Muscle layer of duodenum (tissue), 2 donors: ENCODE measurements around the gene SRL.
"Not testable (repeated sequence)": the region's sequence is repeated elsewhere in the genome, so short reads cannot be mapped to it uniquely, and the experiment has no call there.

Experiments used
- H3K27ac ChIP-seq: one replicate; pipeline ENCODE4 v1.7.0; 2013; ENCODE audit warnings: mild to moderate bottlenecking, low read length
- H3K27me3 ChIP-seq: one replicate; pipeline ENCODE4 v1.7.0; 2013; ENCODE audit warnings: low read depth, mild to moderate bottlenecking, control low read depth, low read length
- H3K36me3 ChIP-seq, 2 donors: one replicate each; pipeline ENCODE4 v1.7.0; 2013; ENCODE audit warnings: low read length in 2 of 2, control low read depth in 1 of 2, mild to moderate bottlenecking in 1 of 2; ENCODE audit not compliant: insufficient read depth in 2 of 2, control insufficient read depth in 1 of 2
- H3K4me1 ChIP-seq, 2 donors: one replicate each; pipeline ENCODE4 v1.7.0; 2013; ENCODE audit warnings: low read length in 2 of 2, mild to moderate bottlenecking in 2 of 2, control low read depth in 1 of 2, moderate library complexity in 1 of 2; ENCODE audit not compliant: insufficient read depth in 2 of 2, control insufficient read depth in 1 of 2
- H3K4me3 ChIP-seq, 2 donors: one replicate each; pipeline ENCODE4 v1.7.0; 2013; ENCODE audit warnings: low read length in 2 of 2, low read depth in 1 of 2, mild to moderate bottlenecking in 1 of 2
- H3K9me3 ChIP-seq, 2 donors: one replicate each; pipeline ENCODE4 v1.7.0; 2013; ENCODE audit warnings: low read length in 2 of 2, control low read depth in 1 of 2, mild to moderate bottlenecking in 1 of 2; ENCODE audit not compliant: control insufficient read depth in 1 of 2
- donor health status: healthy.

The SRL gene

DNA sequence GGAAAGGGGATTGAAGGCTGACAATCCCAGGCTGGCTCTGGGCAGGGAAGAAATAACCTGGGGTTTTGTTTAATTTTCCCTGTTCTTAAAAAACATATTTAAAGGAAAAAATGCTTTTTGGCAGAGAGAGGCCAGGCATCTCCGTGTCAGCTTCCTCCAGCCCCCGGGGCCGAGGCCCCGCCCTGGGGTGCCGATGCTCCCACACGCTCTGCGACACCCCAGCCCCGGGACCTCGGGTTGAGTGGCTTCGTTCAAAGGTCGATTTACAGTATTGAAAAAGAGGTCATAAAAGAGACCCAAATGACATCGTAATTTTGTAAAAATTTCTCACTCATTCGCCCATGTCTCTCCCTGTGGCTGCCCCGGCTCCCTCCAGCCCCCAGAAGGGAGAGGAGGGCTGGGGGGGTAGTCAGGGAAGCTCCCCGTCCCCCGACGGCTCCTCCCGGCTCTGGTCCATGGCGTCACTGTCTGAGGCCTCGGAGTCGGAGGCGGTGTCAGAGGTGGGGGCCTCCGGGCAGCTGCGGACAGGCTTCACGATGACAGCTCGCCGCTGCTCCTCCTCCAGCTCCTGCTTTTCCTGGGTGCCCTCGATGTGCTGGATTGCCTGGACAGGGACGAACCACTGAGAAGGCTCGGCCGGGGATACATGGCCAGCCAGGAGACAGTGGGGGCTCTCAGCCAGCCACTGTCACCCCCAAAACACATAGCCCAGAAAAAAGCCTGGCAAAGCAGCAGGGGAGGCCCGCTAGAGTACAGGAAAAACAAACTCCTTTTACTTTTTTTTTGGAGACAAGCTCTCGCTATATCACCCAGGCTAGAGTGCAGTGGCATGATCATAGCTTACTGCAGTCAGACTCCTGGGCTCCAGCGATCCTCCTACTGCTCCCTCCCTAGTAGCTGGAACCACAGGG lies 16.0 kb upstream of the SRL start:
- no peak overlapping the region for H3K27ac ChIP-seq
- no peak overlapping the region for H3K4me3 ChIP-seq
- peaks cover 0 to 3% of the 10 kb centered on the region in 2 donors for H3K4me1 ChIP-seq

DNA sequence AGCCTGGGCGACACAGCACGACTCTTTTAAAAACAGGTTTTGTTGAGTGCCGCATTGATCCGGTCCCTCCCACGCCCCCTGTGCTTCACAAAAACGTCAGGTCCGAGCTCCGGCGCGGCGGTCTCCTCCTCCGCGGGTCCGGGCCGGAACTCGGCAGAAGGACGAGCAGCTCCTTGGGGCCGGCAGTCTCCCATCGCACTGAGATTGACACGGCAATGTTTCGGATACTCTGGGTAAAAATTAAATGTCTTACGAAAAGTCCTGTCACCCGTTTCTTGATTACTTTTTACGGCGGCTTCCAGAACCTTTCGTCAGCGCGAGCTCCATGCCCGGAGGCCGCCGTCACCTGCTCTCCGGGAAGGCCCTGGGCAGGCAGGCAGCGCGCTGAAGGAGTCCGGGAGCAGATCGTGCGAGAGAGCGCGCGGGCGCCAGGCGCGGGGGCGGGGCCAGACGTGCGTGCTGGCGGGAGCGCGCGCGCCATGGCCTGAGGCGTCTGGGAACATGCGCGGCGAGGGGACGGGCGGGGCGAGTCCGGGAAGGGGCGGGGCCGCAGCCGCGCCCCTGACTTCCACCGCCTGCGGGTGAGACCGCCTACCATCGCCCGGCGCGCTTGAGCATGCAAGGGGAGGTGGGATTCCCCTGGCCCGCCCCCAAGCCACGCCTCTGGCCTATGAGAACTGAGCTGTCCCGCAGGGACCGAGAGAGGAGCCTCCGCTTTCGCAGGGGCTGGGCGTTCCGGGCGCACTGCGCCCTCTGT lies 11.7 kb upstream of the SRL start:
- H3K9me3 ChIP-seq = no peaks in the 10 kb centered on the region
- H3K27me3 ChIP-seq = no peaks in the 10 kb centered on the region
- no peaks in the 10 kb centered on the region for H3K4me1 ChIP-seq
- H3K27ac ChIP-seq = peak overlapping the region; percentile 88
- peak overlapping the region; percentile 62 to 63 for H3K4me3 ChIP-seq
- H3K36me3 ChIP-seq = no peaks in the 10 kb centered on the region

More for the DNA sequence above, 16.0 kb upstream of the SRL start:
- Histone ChIP-seq H3K9me3 (no peaks in the 10 kb centered on the region), H3K27me3 (no peaks in the 10 kb centered on the region), H3K36me3 (peaks cover 0 to 11% of the 10 kb centered on the region in 2 donors)

DNA sequence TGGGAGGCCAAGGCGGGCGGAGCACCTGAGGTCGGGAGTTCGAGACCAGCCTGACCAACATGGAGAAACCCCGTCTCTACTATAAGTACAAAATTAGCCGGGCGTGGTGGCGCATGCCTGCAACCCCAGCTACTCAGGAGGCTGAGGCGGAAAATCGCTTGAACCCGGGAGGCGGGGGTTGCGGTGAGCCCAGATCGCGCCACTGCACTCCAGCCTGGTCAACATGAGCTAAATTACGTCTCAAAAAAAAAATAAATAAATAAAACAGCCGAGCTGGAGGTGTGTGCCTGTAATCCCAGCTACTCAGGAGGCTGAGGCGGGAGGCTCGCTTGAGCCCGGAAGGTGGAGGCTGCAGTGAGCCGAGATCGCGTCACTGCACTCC lies 11.1 kb upstream of the SRL start:
- not testable (repeated sequence) for H3K27me3 ChIP-seq, H3K36me3 ChIP-seq, H3K9me3 ChIP-seq, H3K4me1 ChIP-seq
- Histone ChIP-seq H3K27ac (peak overlapping the region; percentile 88), H3K4me3 (peak overlapping the region; percentile 62 to 63)

DNA sequence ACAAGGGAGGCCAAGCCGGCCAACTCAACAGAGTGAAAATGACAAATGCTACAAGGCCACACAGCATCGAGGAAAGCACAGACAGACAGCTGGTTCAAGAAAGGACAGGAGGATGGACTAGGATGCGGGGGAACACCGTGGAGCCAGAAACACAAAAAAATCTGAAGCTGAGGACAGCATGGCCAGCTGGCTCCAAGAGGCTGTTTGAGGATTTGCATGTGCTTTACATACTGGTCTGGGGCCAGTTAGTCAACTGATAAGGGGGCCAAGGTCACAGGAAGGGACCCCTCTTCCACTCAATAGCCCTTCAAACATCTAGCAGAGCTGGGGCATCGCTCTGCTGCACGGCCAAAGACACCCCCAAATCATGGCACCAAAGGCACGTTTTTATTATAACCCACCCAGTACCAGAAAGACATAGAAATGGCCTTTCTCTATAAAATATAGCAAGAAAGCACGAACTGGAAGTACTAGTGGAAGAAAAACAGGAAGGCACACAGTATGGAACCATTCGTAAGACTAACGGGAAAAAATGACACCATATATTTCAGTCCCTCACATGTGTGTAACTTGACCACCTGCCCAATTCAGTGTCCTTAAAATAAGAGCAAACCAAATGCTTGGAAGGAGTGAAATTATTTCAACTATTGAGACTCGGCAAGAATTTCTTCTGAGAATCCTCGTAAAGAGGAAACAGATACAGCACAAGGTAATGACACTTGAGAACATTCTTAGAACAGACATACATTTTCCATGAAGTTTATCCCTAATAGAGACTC lies 7.8 kb upstream of the SRL start:
- H3K4me3 ChIP-seq = no peak overlapping the region
- no peaks in the 10 kb centered on the region for H3K9me3 ChIP-seq
- H3K36me3 ChIP-seq = no peaks in the 10 kb centered on the region
- H3K4me1 ChIP-seq = no peaks in the 10 kb centered on the region
- no peaks in the 10 kb centered on the region for H3K27me3 ChIP-seq
- no peak overlapping the region for H3K27ac ChIP-seq

DNA sequence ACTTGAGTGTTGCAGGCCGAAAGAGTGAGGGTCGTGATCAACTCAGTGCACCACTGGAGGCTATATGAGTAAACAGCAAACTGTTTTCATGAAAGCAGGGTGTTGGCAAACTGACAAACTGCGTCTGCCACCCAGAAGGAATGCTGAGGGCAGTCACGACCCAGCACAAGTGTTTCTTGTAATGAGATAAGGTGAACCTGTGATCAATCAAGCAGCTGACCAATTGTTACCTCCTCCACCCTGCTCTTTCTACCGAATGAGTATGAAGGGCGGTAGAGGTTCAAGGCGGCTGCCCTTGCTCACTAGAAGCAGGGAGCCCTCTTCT lies 5.5 kb upstream of the SRL start:
- Histone ChIP-seq H3K4me3 (no peak overlapping the region), H3K27ac (no peak overlapping the region), H3K36me3 (no peaks in the 10 kb centered on the region), H3K27me3 (no peaks in the 10 kb centered on the region), H3K9me3 (no peaks in the 10 kb centered on the region), H3K4me1 (no peaks in the 10 kb centered on the region)

DNA sequence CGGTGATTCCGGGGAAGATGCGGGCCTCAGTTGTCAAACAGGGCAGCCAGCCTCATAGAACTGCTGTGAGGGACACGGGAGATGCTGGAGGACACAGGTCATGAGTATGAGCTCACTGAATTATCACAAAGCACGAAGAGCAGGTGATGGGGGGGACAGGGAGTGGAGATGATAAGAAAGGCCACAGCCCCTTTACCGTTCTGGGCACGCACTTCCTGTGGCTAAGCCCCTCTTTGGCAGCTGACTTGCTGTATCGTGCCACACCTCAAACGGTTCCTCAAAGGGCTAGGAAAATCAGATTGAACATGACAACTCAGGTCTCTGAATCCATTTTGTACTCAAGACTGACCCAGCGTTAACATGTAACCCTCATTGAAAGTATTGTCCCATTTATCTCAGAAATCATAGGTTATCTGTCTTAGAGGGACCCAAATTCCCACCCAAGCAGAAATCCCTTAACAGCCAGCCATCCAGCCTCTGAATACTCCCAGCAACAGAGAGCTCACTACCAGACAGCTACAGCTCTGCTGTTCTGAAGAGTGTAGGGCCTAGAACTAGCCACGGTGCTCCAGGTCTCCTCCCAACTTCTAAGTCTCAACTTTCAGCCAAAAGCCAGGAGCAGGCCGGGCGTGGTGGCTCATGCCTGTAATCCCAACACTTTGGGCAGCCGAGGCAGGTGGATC lies 5.0 kb upstream of the SRL start:
- Histone ChIP-seq H3K4me3 (no peak overlapping the region), H3K4me1 (no peaks in the 10 kb centered on the region), H3K27ac (no peak overlapping the region), H3K36me3 (no peaks in the 10 kb centered on the region), H3K27me3 (no peaks in the 10 kb centered on the region), H3K9me3 (no peaks in the 10 kb centered on the region)

DNA sequence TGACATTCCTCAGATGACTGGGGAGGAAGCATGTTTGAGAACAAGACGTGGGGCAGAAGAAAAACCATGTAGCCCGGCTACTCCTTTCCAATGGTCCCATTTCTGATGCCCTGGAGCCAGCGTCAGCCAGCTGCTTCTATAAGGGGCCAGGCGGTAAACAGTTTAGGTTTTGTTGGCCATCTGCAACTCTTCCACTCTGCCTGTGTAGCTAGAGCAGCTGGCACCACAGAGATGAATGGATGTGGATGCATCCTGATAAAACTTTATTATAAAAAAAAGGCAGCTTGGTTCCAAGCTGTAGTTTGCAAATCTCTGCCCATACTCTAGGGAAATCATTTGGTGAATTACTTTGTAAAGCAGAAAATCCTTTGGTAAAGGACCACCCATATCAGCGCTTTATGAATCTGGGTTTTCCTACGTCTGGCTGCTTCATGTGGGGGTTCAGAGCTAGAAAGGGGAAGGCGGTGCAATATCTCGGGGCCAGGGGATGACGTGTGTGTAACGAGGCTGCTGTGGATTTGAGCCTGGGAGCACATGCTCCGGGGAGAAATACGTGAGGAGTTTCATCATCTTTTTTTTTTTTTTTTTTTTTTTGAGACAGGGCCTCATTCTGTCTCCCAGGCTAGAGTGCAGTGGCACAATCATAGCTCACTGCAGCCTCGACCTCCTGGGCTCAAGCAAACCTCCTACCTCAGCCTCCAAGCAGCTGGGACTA lies 3.4 kb upstream of the SRL start:
- Histone ChIP-seq H3K4me1 (no peaks in the 10 kb centered on the region), H3K4me3 (no peak overlapping the region), H3K27ac (no peak overlapping the region)

DNA sequence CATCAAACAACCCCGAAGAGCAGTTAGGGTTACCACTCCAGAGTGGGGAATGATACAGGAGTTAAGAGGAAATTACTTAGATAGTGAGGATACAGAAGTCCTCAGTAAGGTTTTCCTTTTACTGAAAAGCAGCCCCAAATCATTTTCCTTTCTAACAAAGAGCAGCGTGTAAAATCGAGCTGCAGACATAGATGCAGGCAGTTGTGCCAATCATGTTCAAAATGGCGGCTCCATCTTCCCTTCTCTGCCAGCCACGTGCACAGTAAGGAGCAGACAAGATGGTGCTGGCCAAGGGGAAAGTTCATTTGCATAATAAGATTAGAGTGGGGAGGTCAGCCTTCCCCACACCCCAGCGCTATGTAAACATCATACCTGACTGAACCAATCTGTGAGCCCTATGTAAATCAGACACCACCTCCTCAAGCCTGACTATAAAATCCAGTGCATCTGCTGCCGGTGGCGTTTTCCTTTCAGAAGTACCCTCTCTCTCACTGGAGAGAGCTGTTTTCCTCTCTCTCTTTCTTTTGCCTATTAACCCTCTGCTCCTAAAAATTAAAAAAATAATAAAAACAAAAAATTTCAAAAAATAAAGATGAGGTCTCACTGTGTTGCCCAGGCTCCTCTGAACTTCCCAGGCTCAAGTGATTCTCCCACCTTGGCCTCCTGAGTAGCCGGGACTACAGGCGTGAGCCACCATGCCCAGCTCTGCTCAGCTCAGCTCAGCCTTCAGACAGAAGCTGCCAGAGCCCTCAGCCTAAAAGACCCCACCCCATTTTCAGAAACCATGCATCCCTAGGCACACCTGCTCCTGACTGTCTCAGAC lies 2.6 kb upstream of the SRL start:
- Histone ChIP-seq H3K27me3 (no peaks in the 10 kb centered on the region), H3K27ac (no peak overlapping the region), H3K4me3 (no peak overlapping the region), H3K4me1 (no peaks in the 10 kb centered on the region), H3K9me3 (no peaks in the 10 kb centered on the region), H3K36me3 (no peaks in the 10 kb centered on the region)

More for the DNA sequence above, 3.4 kb upstream of the SRL start:
- Histone ChIP-seq H3K36me3 (no peaks in the 10 kb centered on the region), H3K27me3 (no peaks in the 10 kb centered on the region), H3K9me3 (no peaks in the 10 kb centered on the region)

DNA sequence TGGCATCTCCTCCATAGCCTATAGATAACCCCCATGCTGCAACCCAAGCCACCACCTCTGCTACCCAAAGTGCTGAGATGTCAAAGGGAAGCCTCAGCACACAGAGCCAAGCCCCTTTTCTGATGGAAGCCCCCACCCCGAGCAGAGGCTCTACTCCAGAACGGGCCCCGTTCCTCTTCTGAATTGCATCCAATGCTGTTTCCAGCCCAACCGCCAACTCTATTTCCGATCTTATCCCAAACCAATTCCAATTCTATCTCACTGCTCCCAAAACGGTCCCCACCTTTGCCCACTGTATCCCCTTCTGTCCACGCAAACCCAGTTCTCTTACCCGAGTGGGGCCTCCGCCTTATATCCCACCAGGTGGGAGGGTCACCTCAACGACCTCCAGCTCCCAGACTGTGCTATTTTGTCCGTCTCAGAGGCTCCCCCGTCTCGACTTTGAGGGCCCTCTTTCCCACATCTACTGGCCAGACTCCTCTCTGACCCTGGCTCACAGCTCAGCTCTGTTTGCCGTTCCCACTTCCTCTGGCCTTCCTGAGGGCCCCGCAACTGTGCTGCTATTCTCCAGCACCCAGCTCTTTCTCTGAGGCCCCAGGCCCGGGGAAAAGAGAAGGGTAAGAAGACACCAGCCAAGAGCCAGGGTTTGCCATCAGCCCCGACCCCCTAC lies 487 bp downstream of the SRL start:
- Histone ChIP-seq H3K4me3 (no peak overlapping the region), H3K27ac (no peak overlapping the region), H3K27me3 (no peaks in the 10 kb centered on the region), H3K9me3 (no peaks in the 10 kb centered on the region), H3K4me1 (no peaks in the 10 kb centered on the region), H3K36me3 (no peaks in the 10 kb centered on the region)
